Suppressor macrophage treated with lipopolysaccharide for 1 hour (primary cell): ENCODE data around the gene SLC25A29.
"Not testable (repeated sequence)": the region's sequence is repeated elsewhere in the genome, so short reads cannot be mapped to it uniquely, and the experiment has no call there.

ENCODE experiments used
- DNase-seq, 3 donors: peaks; one replicate each; pipeline ENCODE4 v3.0.0-alpha.2; 2020 to 2022

The SLC25A29 gene

DNA sequence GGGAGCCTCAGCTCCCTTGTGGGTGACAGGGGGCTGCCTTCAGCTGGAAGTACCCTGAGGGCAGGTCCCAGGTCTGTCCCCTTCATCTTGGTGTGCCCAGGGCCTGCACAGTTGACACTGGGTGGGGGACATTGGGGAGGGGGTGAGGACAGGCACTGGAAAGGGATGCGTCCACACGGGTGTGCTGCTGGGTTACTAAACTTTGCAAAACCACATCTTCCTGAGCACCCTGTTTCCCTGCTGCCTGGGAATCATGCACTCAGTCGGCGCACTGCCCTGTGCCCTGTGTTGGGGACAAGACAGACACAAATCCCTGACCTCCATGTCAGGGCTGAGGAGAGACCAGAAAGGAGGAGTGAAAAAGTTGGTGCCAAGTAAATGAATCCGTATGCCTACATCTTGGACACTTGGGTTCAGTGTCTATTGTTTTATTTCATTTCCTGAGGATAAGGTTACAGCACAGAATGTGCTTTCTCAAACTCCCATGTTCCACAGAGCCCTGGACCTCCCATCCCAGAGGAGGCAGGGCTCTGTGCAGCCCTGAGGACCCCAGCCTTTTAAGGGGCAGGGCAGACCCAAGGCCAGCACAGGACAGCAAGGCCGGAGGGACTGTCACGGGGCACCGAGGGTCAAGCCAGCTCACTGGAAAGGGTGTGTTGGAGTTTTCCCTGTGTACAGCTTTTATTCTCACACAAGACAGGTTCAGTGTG, 2.9 kb upstream of the SLC25A29 start:
- DNase-seq, result no peak

DNA sequence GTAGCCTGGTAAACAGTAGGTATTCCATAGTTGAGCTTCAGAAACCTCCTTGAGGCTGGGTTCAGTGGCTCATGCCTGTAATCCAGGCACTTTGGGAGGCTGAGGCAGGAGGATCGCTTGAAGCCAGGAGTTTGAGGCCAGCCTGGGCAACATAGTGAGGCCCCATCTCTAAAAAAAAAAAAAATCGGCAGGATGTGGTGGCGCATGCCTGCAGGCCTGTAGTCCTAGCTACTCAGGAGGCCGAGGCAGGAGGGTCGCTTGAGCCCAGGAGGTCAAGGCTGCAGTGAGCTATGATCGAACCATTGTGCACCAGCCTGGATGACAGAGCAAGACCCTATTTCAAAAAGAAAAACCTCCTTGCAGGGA, 2.2 kb upstream of the SLC25A29 start:
- DNase-seq, result not testable (repeated sequence)

DNA sequence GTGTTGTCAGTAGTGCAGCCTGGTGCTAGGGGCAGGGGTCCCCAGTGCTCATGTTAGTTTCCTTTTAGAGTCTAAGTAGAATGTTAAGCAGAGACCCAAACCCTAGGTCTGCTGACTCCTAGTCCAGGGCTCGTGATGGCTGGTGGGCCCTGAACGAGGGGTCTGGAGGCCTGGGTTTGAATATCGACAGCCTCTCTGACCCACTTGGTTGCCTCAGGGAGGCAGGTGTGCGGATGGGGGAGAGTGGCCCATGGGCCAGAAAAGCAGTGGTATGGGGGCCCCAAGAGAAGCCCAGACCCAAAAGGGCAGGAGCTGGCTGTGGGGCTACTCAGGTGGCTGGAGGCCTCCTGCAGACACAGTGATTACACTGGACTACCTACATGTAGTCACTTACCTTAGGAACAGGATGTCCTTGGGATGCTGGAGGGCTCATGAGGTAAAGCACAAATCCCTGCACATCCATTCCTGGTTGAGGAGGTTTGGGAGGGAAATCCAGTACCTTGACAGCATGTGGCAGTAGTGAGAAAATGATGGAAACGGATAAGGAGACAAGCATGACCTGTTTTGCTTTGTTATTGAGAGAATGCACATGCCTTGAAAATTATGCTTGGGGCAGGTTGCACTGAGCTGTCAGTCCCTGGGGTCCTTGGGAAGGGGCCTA, 1.7 kb upstream of the SLC25A29 start:
- no peak for DNase-seq

DNA sequence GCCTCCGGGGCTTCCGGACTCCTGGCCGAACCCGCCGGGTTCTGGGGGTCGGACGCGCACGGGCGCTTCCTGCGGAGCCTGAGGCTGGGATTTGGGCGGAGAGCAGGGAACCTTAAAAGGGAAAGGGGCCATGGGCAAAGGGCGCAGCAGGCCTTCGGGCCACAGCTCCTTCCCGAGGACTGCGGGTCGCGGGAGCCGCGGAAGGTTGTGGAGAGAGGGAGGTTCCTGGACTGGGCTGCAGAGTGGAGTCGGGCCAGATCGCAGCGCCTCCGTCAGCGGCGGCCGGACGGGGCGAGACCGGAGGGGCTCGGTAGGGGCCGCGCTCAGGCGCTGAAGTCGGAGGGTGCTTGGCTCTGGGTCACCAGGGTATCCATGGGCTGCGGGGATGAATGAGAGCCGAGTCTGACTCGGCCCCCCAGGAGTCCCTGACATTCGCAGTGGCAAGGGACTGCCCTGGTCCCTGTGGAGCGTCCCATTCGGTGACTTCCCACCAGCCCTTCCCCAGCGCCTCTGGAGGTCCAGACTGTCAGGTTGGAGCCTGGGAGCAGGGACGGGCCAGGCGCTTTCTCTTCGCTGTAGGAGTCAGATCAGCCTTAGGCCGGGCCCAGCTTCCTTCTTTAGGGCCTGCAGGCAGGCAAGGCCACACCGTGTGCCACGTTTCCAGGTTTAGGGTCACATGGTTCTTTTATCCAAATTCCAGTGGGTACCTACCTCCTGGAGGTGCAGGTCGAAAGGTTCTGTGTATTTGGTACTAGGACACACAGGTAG, 938 bp upstream of the SLC25A29 start:
- DNase-seq, result peak; percentile 38 to 68 (median 46)

DNA sequence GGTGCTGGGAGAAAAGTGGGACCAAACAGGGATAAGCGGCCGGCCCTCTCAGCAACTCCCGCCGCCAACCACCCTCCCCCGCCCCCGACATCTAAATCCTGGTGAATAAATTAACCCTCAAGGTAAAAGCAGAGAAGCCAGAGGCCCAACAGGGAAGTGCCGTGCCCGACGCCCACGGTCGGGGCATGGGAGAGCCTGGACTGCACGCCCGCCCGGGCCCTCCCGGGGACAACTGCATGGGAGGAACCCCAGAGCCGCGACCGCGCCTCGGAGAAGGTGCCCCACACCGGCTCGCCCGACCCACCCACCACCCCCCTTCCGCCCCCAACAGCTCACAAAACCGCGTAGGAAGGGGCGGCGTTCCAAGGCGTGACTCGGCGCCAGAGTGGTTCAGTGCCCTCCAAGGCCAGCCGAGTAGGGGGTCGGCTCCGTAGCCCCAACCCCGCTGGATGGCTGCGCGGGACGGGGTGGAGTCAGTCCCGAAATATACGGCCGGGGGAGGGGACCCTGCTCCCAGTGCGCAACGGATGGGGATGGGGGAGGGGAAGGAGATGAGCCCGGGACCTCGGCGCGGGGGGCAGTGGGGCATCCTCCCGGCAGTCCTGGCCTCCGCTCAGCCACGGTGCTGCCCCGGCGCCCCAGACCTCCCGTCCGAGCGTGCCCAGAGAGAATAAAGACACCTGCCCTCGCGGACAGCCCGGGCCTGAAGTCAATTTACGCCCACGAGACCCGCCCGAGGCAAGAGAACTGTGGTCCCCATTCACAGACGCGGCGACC, 732 bp downstream of the SLC25A29 start:
- peak; percentile 77 to 91 (median 80) for DNase-seq

DNA sequence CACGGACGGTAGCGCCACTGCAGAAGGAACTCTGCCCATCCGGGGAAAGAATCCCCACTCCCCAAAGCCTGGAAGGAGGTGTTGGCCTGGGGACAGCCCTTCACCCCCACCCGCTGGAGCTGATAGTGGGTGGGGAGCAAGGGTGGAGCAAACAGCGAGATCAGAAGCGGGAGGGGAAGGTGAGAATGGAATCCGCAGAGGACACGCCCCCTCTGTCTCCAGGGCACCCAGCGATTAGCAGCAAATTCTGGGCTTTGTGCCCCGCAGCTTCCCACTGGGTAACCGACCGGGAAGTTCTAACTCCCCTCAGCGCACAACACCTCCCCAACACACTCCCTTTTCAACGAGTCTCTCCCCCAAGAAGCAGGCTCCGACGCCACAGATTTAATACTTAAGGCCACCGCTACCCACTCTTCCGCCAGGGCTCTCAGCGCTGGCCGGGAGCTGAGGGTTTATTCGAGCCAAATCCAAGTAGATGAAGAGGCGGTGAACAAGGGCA, 1.4 kb downstream of the SLC25A29 start:
- DNase-seq, result peak in 2 of 3 donors; percentile 21 to 52

DNA sequence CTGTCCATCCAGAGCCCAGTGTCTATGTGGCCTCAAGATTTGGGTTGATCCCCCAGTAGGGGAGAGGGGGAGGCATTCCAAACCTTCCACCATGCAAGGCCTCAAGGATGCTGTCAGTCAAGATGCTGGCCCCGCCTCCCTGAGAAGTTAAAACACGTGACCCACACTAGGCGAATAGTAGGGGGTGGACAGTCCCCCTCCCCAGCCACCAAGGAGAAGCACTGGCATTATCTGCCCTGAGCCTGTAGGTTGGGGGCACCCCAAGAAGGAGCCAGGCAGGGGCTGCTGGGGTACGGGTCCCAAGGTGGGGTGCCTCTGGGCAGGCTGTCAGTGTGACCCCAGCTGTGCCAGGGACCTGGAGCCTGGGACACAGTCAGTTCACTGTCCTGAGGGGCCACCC, 2.3 kb downstream of the SLC25A29 start:
- DNase-seq, result no peak

DNA sequence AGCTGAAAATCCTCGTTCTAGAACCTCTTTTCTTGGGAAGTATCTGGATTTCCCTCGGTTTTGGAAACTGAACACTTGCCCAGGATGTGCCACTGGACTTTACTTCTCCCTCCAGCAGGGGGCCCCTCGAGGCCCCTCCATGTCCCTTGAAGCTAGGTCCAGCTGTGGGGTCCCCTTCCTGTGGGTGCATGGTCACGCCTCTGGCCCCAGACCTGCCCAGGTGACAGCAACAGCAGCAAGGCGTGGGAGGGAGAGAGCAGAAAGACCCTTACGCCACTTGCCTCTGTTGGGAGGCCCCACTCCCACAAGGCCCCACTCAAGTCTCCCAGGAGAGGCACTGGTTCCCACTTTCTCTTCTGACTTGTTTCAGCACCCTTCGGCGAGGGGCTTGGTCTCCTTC, 3.1 kb downstream of the SLC25A29 start:
- DNase-seq, result peak; percentile 36 to 68 (median 46)

DNA sequence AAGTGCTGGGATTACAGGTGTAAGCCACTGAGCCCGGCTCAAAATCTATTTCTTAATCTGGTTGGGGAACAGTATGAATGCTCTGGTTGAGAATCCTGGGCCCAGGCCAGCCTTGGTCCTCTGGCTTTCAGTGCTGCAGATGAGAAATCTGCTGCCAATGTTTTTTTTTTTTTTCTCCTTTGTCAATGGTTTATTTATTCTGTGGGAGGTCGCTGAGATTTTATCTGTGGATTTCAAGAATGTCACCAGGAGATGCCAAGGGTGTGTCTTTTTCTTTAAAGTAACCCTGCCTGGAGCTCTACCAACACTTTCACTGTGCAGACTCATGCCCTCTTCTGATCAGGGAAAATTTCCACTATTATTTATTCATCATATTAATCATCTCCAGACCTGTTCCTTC, 3.6 kb downstream of the SLC25A29 start:
- DNase-seq, result no peak

DNA sequence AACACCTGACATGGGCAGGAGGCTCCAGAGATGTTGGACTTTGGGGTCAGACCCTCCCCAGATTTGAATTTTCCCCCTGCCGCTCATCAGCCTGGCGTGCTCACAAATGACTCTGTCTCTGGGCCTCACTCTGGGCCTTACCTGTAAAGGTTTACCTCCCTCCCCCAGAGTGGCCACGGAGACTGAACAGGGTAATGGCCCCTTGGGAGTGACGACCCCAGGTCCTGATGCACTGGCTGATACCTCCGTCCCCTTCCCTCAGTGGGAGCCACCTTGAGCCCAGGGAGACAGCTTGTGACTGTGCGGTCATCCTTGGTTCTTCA, 7.0 kb downstream of the SLC25A29 start:
- no peak for DNase-seq

DNA sequence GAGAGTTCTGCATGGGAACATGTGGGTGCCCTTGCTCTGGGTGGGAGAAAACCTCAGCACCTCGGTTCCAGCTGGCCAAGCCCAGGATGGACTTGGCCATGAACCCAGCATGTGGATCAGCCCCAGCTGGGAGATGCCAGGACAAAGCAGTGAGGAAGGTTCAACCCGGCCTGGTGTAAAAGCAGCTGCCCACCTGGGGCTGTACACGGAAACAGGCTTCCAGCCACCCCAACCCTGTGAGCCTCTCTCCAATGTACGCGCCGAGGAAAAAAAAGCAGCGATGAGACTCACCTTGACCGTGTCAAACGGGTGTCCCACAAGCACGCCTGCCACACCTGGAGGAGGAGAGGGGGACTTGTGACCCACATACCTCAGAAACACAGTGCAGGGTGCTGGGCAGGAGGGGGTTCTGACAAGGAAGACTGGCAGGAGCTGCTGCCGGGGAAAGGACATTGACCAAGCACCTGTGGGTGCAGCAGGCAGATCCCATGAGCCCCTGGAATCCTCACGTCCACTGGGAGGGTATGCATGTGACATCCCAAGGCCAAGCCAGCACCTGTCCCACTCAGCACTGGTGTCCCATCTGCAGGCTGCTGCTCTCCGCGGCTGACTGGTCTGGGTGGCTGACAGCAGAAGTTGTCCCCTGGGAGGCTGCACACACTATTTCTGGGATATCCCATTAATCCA, 7.5 kb downstream of the SLC25A29 start:
- no peak for DNase-seq

DNA sequence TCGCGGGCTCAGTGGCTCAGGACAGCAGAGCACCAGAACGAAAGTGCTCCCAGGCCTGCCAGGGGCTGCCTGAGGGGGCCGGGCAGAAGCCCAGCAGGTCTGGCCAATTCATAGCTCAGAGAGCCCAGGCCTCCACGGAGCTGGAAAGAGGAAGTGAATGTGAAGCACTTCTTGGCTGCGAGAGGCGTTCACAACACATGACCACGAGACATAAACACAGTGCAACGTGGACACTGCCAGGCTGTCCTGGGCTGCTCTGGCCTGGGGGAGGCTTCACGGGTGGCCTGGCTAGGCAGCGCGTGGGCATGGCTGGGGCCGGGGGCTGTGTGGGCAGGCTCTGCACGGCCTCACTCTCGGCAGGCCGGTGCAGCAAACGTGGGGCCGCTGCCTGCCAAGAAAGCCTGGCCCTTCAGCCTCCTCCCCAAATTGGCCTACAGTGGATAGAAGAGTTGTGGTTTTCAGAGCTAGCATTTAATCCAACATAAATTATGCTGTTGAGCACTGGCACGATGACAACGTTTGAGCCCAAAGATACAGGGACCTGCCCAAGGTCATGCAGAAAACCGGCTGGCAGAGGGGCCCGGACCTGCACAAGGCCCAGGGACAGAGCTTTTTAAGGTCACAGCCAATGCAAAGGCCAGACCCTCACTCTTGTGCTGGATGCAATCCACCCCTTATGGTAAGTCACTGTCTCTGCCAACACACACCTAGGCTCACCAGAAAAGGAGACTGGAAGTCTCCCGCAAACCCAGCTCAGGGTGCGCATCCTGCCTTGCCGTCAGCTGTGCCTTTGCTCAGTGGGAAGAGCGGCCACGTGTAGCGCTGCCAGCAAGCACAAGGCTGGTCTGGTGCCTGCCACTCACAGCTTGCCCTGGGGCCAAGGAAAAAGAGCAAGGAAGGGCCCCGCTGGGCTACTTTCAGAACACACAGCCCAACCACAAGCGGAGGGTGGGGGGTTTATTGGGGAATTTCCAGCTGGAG, 8.6 kb downstream of the SLC25A29 start:
- DNase-seq, result peak; percentile 86 to 90 (median 89)

DNA sequence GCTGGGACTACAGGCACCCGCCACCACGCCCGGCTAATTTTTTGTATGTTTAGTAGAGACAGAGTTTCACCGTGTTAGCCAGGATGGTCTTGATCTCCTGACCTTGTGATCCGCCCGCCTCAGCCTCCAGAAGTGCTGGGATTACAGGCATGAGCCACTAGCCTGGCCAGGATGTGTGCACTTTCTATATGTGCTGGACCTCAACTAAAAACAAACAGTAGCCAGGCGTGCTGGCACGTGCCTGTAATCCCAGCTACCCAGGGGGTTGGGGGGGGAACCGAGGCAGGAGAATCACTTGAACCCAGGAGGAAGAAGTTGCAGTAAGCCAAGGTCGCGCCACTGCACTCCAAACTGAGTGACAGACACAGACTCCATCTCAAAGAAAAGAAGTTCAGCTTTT, 9.5 kb downstream of the SLC25A29 start:
- DNase-seq, result not testable (repeated sequence)

DNA sequence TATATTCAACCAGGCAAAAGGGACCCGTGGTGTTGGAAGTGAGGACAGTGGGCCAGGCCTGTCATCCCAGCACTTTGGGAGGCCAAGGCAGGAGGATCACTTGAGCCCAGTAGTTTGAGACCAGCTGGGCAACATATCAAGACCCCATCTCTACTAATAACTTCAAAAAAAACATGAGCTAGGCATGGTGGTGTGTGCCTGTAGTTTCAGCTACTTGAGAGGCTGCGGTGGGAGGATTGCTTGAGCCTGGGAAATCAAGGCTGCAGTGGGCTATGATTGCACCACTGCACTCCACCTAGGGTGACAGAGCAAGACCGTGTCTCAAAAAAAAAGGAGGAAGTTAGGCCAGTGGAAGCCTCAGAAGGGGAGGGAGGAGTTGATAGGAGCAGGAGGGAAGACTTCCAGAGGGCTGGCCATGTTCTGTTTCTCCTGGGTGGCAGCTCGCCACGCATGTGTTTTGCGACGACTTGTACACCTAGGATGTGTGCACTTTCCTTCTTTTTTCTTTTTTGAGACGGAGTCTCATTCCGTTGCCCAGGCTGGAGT, 10.1 kb downstream of the SLC25A29 start:
- DNase-seq, result peak; percentile 30 to 61 (median 50)

DNA sequence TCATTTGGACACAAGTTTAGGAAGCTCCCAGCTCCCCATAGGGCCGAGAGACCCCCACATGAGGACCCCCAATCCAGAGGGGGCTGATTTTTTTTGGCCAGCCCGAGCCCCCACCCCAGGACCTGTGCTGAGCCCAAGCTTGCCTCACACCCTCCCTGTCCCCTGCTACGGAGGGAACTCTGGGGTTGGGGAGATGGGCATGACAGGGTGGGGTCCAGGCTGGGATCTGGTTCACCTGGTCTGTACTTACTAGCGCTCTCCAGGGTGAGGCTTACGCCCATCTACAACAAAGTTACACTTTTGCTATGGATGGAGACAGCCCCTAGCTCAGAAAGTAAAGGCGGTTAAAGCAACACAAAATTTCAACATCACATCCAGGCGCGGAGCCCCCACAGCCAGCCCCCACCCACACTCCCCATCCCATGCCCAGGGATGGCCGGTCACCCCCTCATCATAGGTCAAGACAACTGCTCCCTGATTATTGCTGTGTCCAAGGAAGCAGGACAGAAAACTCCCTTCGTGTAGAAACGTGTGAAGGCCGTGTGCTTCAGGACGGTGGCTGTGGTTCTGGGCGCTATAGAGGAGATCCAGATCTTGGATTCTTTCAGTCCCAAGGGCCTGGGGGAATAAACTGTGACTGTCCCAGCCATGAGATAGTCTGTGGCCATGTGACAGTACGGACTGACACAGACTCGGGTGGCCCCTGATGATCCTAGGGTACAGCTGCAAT, 10.7 kb downstream of the SLC25A29 start:
- DNase-seq, result no peak

DNA sequence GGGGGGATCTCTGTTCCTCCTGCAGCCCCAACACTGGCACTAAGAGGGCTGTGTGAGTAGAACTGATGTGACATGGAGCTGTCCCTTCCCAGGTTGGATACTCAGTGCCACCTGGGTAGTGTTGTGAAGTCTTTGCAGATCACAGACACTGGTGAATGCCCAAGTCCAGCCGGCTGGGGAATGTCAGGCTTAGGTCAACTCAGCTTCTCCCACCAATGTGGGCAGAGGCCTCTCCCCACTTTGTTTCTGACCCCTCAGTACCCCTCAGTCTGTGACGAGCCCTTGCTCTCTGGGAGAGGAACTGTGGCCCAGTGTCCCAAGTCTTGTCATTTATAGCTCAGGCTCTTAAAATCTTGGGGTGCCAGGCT, 11.3 kb downstream of the SLC25A29 start:
- DNase-seq, result no peak

DNA sequence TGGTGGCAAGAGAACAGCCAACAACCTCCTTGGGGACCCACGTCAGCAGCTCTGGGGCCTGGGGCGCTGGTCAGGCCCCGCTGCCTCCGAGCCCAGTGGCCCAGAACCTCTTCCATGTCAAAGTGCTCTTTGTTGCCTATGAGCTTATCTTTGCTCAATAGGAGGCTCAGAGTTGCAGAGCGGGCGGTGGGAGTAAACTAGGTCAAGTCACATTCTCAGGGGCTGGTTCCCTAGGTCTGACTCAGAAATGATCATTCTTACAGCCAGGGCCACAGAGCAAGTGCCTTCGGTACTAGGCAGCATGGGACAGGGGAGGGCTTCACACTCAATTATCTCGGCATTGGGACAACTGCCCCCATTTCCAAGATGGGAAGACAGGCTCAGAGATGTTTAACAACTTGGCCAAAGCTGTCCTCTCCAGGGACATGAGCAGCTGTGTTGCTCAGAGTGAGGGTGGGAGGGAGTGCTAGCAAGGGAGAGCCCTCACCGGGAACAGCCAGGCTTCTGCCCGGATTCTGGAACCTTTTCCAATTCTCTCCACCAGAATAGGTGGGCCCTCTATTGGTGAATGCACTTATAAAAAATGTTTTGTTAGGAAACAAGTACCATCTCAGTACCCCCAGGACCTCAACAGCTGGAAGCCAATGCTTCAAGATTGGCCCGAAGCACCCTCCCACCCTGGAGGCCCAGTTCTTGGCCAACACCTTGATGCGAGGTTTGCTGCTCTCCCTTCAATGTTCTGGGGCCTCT, 11.9 kb downstream of the SLC25A29 start:
- no peak for DNase-seq

DNA sequence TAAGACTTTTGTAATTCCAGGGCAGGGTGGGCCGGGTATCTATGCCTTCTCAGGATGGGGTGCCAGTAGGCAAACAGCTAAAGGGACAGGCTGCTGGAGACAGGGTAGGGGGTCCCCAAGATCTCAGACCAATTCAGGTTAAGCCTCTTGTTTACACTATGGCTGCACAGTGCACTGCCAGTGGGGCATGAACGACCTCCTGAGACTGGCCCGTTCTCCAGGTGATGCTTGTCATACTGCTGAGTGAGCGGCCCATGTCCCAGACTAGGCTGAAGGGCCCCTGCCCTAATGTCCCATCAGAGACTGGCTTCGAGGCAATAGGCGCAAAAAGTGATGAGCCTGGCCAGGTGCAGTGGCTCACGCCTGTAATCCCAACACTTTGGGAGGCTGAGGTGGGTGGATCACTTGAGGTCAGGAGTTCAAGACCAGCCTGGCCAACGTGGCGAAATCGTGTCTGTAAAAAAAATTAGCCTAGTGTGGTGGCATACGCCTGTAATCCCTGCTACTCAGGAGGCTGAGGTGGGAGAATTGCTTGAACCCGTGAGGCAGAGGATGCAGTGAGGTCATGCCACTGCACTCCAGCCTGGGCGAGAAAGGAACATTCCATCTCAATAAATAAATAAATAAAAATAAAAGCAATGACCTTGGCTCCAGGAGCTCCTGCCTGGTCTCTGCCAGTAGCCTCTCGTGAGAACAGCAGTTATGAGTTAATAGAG, 12.6 kb downstream of the SLC25A29 start:
- DNase-seq, result no peak
